HEK293T (cell line): ENCODE measurements around the gene PPP2R5C.

Experiments
- CTCF ChIA-PET: fragments of 350-600 bp; formaldehyde crosslinking; extraction: SDS; loops from one replicate; lab custom pipeline; 2021; ENCODE audit warnings: antibody characterized with exemption, inconsistent platforms; lab: Yijun Ruan, JAX
- POLR2A ChIA-PET: fragments of 350-600 bp; formaldehyde crosslinking; extraction: SDS; loops from one replicate; lab custom pipeline; 2020; ENCODE audit warnings: antibody characterized with exemption, inconsistent platforms; lab: Yijun Ruan, JAX
- DNase-seq: peaks from one replicate; pipeline ENCODE4 v3.0.0; 2012; ENCODE audit warnings: mixed read lengths; ENCODE audit errors: extremely low spot score
- ARNT ChIP-seq: fragments of 450-650 bp; IDR thresholded peaks from 2 replicates; pipeline ENCODE4 v1.6.1; 2017; ENCODE audit warnings: mild to moderate bottlenecking
- BHLHE40 ChIP-seq: fragments of 450-650 bp; IDR thresholded peaks from 2 replicates; pipeline ENCODE4 v1.6.1; 2016; ENCODE audit warnings: mild to moderate bottlenecking, moderate library complexity, borderline replicate concordance
- CTBP1 ChIP-seq: fragments of 450-650 bp; IDR thresholded peaks from 2 replicates; pipeline ENCODE4 v1.6.1; 2016; ENCODE audit warnings: borderline replicate concordance
- ELF4 ChIP-seq: fragments of 450-650 bp; IDR thresholded peaks from 2 replicates; pipeline ENCODE4 v1.6.1; 2017; ENCODE audit warnings: antibody characterized with exemption
- FOXA1 ChIP-seq: fragments of 450-650 bp; IDR thresholded peaks from 2 replicates; pipeline ENCODE4 v1.6.1; 2016; ENCODE audit warnings: mild to moderate bottlenecking
- FOXK2 ChIP-seq: fragments of 450-650 bp; IDR thresholded peaks from 2 replicates; pipeline ENCODE4 v1.6.1; 2016; ENCODE audit warnings: mild to moderate bottlenecking
- FOXM1 ChIP-seq: fragments of 450-650 bp; IDR thresholded peaks from 2 replicates; pipeline ENCODE4 v1.6.1; 2017; ENCODE audit warnings: mild to moderate bottlenecking, borderline replicate concordance
- HDGF ChIP-seq: fragments of 450-650 bp; IDR thresholded peaks from 2 replicates; pipeline ENCODE4 v1.6.1; 2017; ENCODE audit warnings: antibody characterized with exemption, borderline replicate concordance
- L3MBTL2 ChIP-seq: fragments of 450-650 bp; conservative IDR thresholded peaks from 2 replicates; pipeline ENCODE4 v1.6.1; 2016; ENCODE audit warnings: mild to moderate bottlenecking
- LEF1 ChIP-seq: fragments of 450-650 bp; IDR thresholded peaks from 2 replicates; pipeline ENCODE4 v1.6.1; 2017; ENCODE audit warnings: mild to moderate bottlenecking, borderline replicate concordance
- NFRKB ChIP-seq: fragments of 450-650 bp; IDR thresholded peaks from 2 replicates; pipeline ENCODE4 v1.6.1; 2016; ENCODE audit warnings: mild to moderate bottlenecking, moderate library complexity
- PKNOX1 ChIP-seq: fragments of 450-650 bp; IDR thresholded peaks from 2 replicates; pipeline ENCODE4 v1.6.1; 2016
- SP1 ChIP-seq: fragments of 450-650 bp; IDR thresholded peaks from 2 replicates; pipeline ENCODE4 v1.6.1; 2017
- SUZ12 ChIP-seq: fragments of 450-650 bp; IDR thresholded peaks from 2 replicates; pipeline ENCODE4 v1.6.1; 2016; ENCODE audit warnings: mild to moderate bottlenecking
- TARDBP ChIP-seq: fragments of 450-650 bp; IDR thresholded peaks from 2 replicates; pipeline ENCODE4 v1.6.1; 2016
- ZNF384 ChIP-seq: fragments of 450-650 bp; IDR thresholded peaks from 2 replicates; pipeline ENCODE4 v1.6.1; 2016

The PPP2R5C gene

GRCh38 chr14:101776344-101776743 lies 14.8 kb downstream of the PPP2R5C start:
- CTCF ChIA-PET, result no interaction called here
- no peak for DNase-seq
- POLR2A ChIA-PET, result no interaction called here
- TF ChIP-seq CTBP1, result no peak
- no peak for TF ChIP-seq ELF4
- no peak for TF ChIP-seq ARNT
- no peak for TF ChIP-seq HDGF
- TF ChIP-seq SP1, result no peak
- TF ChIP-seq BHLHE40, result no peak
- TF ChIP-seq NFRKB, result no peak
- no peak for TF ChIP-seq LEF1
- TF ChIP-seq ZNF384, result no peak
- no peak for TF ChIP-seq L3MBTL2
- no peak for TF ChIP-seq SUZ12

- DNase-seq, result no peak
- POLR2A ChIA-PET, result no interaction called here
- TF ChIP-seq PKNOX1, result no peak
- TF ChIP-seq SP1, result no peak
- TF ChIP-seq TARDBP, result no peak
- no peak for TF ChIP-seq CTBP1
- TF ChIP-seq NFRKB, result no peak
- CTCF ChIA-PET, result no interaction called here
Observed at GRCh38 chr14:101780390-101780789, 18.9 kb downstream of the PPP2R5C start.

GRCh38 chr14:101780887-101781239 lies 19.4 kb downstream of the PPP2R5C start:
- CTCF ChIA-PET, result no interaction called here
- POLR2A ChIA-PET, result no interaction called here
- no peak for DNase-seq
- TF ChIP-seq ZNF384, result no peak
- no peak for TF ChIP-seq SP1
- no peak for TF ChIP-seq PKNOX1
- no peak for TF ChIP-seq NFRKB
- TF ChIP-seq TARDBP, result no peak

- ChIA-PET CTCF (no interaction called here), POLR2A (no interaction called here)
- no peak for TF ChIP-seq ELF4
- TF ChIP-seq FOXA1, result no peak
- TF ChIP-seq SP1, result no peak
- TF ChIP-seq FOXM1, result no peak
- no peak for TF ChIP-seq HDGF
- no peak for TF ChIP-seq PKNOX1
- no peak for TF ChIP-seq LEF1
- TF ChIP-seq FOXK2, result no peak
- TF ChIP-seq TARDBP, result no peak
- TF ChIP-seq ZNF384, result no peak
- no peak for TF ChIP-seq L3MBTL2
- no peak for TF ChIP-seq CTBP1
- TF ChIP-seq ARNT, result no peak
- TF ChIP-seq BHLHE40, result no peak
- TF ChIP-seq SUZ12, result no peak
- TF ChIP-seq NFRKB, result no peak
- DNase-seq, result no peak
Observed at GRCh38 chr14:101781240-101782061, 19.9 kb downstream of the PPP2R5C start.

GRCh38 chr14:101783260-101784016 lies 21.9 kb downstream of the PPP2R5C start:
- DNase-seq, result no peak
- ChIA-PET CTCF (interaction anchor here (0.6 kb wide), 1 partner anchor 811 kb away, joined by 5 read pairs; no protein-coding TSS in a partner anchor), POLR2A (interaction anchor here (0.6 kb wide), 1 partner anchor 27 kb away, joined by 3 read pairs; no protein-coding TSS in a partner anchor)
- TF ChIP-seq CTBP1, result no peak
- TF ChIP-seq FOXA1, result no peak
- no peak for TF ChIP-seq SP1
- TF ChIP-seq PKNOX1, result no peak
- no peak for TF ChIP-seq L3MBTL2
- TF ChIP-seq FOXK2, result no peak
- no peak for TF ChIP-seq LEF1

GRCh38 chr14:101784631-101785030 lies 23.1 kb downstream of the PPP2R5C start:
- ChIA-PET CTCF (no interaction called here), POLR2A (no interaction called here)
- no peak for DNase-seq
- TF ChIP-seq FOXA1 (no peak), PKNOX1 (no peak), SP1 (no peak), ELF4 (no peak), NFRKB (no peak), FOXM1 (no peak)
